ENCODE results near the gene KRT15. TPM values are rescaled to one million over a fixed set of nuclear protein-coding genes. Genes with fewer than 3 reads are reported as not detected.
A peak's percentile ranks its signal among the peaks of the same experiment; 100 is the strongest.

The KRT15 gene
- total and polyA plus RNA-seq, 2 of the 8 experiments (the other 6 are each of a cell fraction or from before 2014, with no cell fraction given) = 0.11 to 0.13 TPM

GRCh38 chr17:41510251-41511065 lies 8.2 kb downstream of the KRT15 start:
- H2AK5ac ChIP-seq (ENCODE audit: low read depth, low read length) = no peak overlapping the region
- 81% methylated on average over 7 of the region's 7 CpGs; no CpG with 5 or more reads in 1 of the 2 experiments for WGBS, 2 experiments (ENCODE audit: extremely low coverage in 1 of 2, insufficient coverage in 1 of 2, insufficient read length in 1 of 2, insufficient replicate concordance in 2 of 2, low coverage in 1 of 2, low lambda C conversion rate in 2 of 2, missing lambda C conversion rate in 1 of 2)
- no peaks in the 10 kb centered on the region for H3K9me3 ChIP-seq (ENCODE audit: insufficient read depth in 2 of 2, low read depth in 1 of 2, low read length in 1 of 2)
- no peak overlapping the region for H4K8ac ChIP-seq (ENCODE audit: extremely low read depth, insufficient read depth, low read length)
- H2BK15ac ChIP-seq (ENCODE audit: low read length) = no peak overlapping the region
- H2BK12ac ChIP-seq (ENCODE audit: low read depth, low read length) = no peak overlapping the region
- no peaks in the 10 kb centered on the region for H3K79me2 ChIP-seq (ENCODE audit: control insufficient read depth in 1 of 2, insufficient read depth in 2 of 2, low read length in 2 of 2)
- H4K20me1 ChIP-seq (replicated peaks in 1 of 2; ENCODE audit: control insufficient read depth in 1 of 2, insufficient read depth in 2 of 2, low read length in 2 of 2) = no peaks in the 10 kb centered on the region
- H3K4me3 ChIP-seq (ENCODE audit: extremely low read depth in 1 of 4, insufficient read depth in 2 of 4, low read depth in 3 of 4, low read length in 4 of 4) = no peak overlapping the region
- no peak overlapping the region for H2BK120ac ChIP-seq (replicated peaks; ENCODE audit: low read depth, low read length)
- no peak overlapping the region for H3K27ac ChIP-seq (ENCODE audit: low read depth, low read length)
- DNase-seq (ENCODE audit: low read depth in 1 of 2, low spot score in 2 of 2) (no peak), FAIRE-seq (no peak)
- no peak overlapping the region for H3K4ac ChIP-seq (replicated peaks; ENCODE audit: insufficient read length, low read depth, low read length)
- H2BK20ac ChIP-seq (ENCODE audit: low read length) = no peak overlapping the region
- H3K23me2 ChIP-seq (ENCODE audit: low read depth, low read length) = no peaks in the 10 kb centered on the region; the same call in 1 of the 2 replicates
- no peaks in the 10 kb centered on the region; a peak in 1 of 7 replicates for H3K27me3 ChIP-seq (replicated peaks in 1 of 4; ENCODE audit: control insufficient read depth in 3 of 4, extremely low read depth in 1 of 4, insufficient read depth in 3 of 4, low read length in 3 of 4)
- H3K18ac ChIP-seq (ENCODE audit: extremely low read depth, low read length) = no peak overlapping the region
- no peak overlapping the region for H3K23ac ChIP-seq (ENCODE audit: insufficient read length)
- H3K4me1 ChIP-seq (replicated peaks in 1 of 4; ENCODE audit: control insufficient read depth in 3 of 4, insufficient read depth in 4 of 4, low read length in 3 of 4) = peaks cover 0 to 5% (median 3%) of the 10 kb centered on the region in 4 experiments; a peak in 5 of 7 replicates
- 0 out of 2 replicates have a peak, but pooled peaks have one; percentile 22 for TF ChIP-seq TEAD4 (IDR thresholded peaks at IDR 0.05; ENCODE audit: low read depth, low read length)
- TF ChIP-seq YY1 (IDR thresholded peaks at IDR 0.05; ENCODE audit: low read depth, low read length) = 0 out of 2 replicates have a peak, but pooled peaks have one; percentile 35
- TF ChIP-seq MAFK (IDR thresholded peaks at IDR 0.05; ENCODE audit: low read depth, low read length) = peak; percentile 95
- peak in 1 of 3 experiments; percentile 17; a peak in 1 of 4 replicates for TF ChIP-seq CTCF (IDR thresholded peaks at IDR 0.05; ENCODE audit: control extremely low read depth in 1 of 3, insufficient read depth in 1 of 3, low read depth in 1 of 3, low read length in 3 of 3)
- peak; percentile 34 to 66; a peak in 1 of 4 replicates for TF ChIP-seq SIN3A (conservative IDR thresholded peaks at IDR 0.05 in 1 of 2, IDR thresholded peaks at IDR 0.05 in 1 of 2; ENCODE audit: low read depth in 1 of 2, low read length in 2 of 2)
- TF ChIP-seq EZH2 (IDR thresholded peaks at IDR 0.05; ENCODE audit: low read depth, low read length, severe bottlenecking) = no peak
- TF ChIP-seq CHD1 (IDR thresholded peaks at IDR 0.05; ENCODE audit: low read depth, low read length) = no peak
- H3K36me3 ChIP-seq (ENCODE audit: control insufficient read depth in 2 of 4, insufficient read depth in 4 of 4, low read length in 3 of 4) = no peaks in the 10 kb centered on the region
- H3K79me1 ChIP-seq (ENCODE audit: low read depth, low read length) = no peaks in the 10 kb centered on the region
- no peak overlapping the region for H4K91ac ChIP-seq (replicated peaks; ENCODE audit: insufficient read length, low read length)
- no peak overlapping the region for H4K5ac ChIP-seq (ENCODE audit: insufficient read length, low read depth, low read length)
- H3K9ac ChIP-seq (replicated peaks in 1 of 4; ENCODE audit: extremely low read depth in 1 of 4, low read depth in 3 of 4, low read length in 3 of 4) = no peak overlapping the region
- no peak overlapping the region for H2BK5ac ChIP-seq (ENCODE audit: low read depth, low read length)
- H3K56ac ChIP-seq (replicated peaks; ENCODE audit: insufficient read length, low read depth, low read length) = no peak overlapping the region
- ChIA-PET CTCF (ENCODE audit: partially characterized antibody) (interaction anchor here (0.8 to 33.9 kb wide), 5 partner anchors 11 to 153 kb away, joined by 3 to 427 read pairs (median 3); partner anchors contain the start of gene KRT19), POLR2A (ENCODE audit: partially characterized antibody) (interaction anchor here (0.7 to 2.5 kb wide), 3 partner anchors 15 to 18 kb away, joined by 3 to 8 read pairs (median 4); no protein-coding TSS in a partner anchor)
- no peak overlapping the region for H3K14ac ChIP-seq (ENCODE audit: insufficient read length)
- no peak overlapping the region for H3K4me2 ChIP-seq (ENCODE audit: insufficient read depth in 1 of 2, low read depth in 2 of 2, low read length in 2 of 2)
- no peak overlapping the region for H2AFZ ChIP-seq (ENCODE audit: low read length)
